Pons (tissue), 1 donor: ENCODE results near the gene CD8B.

Experiments used
- DNase-seq: peaks from one replicate; pipeline ENCODE4 v3.0.0-alpha.2; 2016; ENCODE audit warnings: low spot score

CD8B gene

DNA sequence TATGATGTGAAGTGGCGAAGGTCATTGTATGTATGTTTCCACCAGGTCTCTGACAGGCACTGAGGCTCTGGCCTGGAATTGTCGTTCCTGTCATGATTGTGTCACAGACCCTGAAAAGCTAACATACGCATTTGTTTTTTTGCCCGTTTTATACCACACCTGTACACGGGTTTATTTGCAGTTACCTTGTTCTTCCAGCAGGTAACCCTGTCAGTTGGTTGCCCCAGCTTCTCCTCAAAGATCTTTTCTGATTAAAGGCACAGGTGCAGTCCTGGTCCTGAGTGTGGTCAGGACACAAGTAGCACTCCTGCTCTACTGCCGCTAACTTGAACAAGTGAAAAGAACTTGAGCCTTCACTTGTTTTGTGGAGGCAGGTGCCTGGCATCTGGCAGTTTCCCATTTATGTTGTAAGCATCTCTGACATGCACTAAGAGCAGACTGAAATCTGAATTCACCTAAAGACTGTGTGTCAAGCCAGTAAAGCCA lies 90.8 kb downstream of the CD8B start:
- DNase-seq = no peak

DNA sequence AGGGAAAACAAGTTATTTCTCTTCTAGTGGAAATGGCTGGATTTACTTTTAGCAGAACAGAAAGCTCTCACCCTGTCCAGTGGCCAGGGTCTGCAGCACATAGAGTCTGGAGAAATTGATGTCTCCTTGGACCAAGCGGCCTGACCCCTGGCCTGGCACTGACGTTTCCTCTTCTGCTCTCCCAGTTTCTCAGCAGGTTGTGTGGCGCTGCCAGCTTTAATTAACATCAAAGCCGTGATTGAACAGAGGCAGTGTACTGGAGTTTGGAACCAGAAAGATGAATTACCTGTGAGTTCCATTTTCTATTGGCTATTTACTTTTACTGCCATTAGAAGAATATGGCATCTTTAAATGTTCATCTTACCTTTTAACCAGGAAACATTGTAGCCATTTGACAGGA lies 91.8 kb downstream of the CD8B start:
- DNase-seq = no peak

DNA sequence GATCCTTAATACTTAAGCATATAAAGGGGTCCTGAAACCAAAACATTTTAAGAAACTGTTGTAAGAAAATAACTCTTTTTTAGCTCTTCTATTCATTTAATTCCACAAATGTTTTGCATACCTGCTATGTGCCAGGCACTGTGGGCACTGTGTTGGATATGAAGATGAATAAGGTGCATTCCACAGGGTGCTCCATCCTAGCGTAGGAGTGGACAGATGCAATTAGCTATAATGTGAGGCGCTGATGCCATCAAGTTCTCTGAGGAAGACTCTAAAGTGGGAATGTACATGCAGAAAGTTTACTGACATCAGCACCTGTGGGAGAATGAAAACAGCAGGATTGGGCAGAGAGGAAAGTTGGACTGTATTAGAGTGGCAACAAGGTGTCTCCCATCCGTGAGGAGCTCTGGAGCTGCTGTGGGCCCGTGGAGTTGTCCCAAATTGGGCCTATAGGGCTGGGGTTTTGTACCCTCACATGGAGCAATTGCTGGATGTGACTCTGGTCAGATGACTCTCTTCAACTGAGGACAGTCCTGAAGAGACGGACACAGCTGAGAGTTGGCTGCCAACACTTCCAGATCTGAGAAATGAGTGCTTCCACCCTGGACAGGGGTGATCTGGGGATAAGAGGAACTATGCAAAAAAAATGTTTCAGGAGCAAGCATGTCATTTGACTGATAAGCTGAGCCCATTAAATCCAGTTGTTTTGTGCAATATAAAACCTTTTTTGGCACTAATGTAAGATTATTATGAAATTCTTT lies 93.3 kb downstream of the CD8B start:
- no peak for DNase-seq
